Thyroid gland (tissue), 4 donors: ENCODE results near the gene KRTAP10-5.

Experiments used
- CTCF ChIP-seq, 6 experiments: fragments of 200-600 bp in 3 of 6; fragments of 450-650 bp in 3 of 6; sonication (generic) in 3 of 6; IDR thresholded peaks; one replicate each; pipeline ENCODE4 v1.5.1; 2016 to 2019; ENCODE audit warnings: antibody characterized with exemption in 6 of 6, mild to moderate bottlenecking in 2 of 6, inconsistent platforms in 1 of 6, moderate library complexity in 1 of 6
- POLR2A ChIP-seq, 2 donors: fragments of 450-650 bp; IDR thresholded peaks; one replicate each; pipeline ENCODE4 v1.6.1; 2017; ENCODE audit warnings: antibody characterized with exemption in 2 of 2, mild to moderate bottlenecking in 2 of 2, moderate library complexity in 1 of 2

GRCh38 chr21:44611551-44611950 lies 31.1 kb upstream of the KRTAP10-5 start:
- TF ChIP-seq CTCF (IDR thresholded peaks at IDR 0.05), result no peak
- no peak for TF ChIP-seq POLR2A (IDR thresholded peaks at IDR 0.05)
